HFFc6 (cell line): Measurements from ENCODE around the gene GRIP1. TPM values are rescaled to one million over a fixed set of nuclear protein-coding genes. Genes with fewer than 3 reads are reported as not detected.
"Not testable (repeated sequence)": the region's sequence is repeated elsewhere in the genome, so short reads cannot be mapped to it uniquely, and the experiment has no call there.

Experiments
- DNase-seq: peaks from one replicate; pipeline ENCODE4 v3.0.0-alpha.2; 2018
- H3K27ac Mint-ChIP-seq: 2 replicates; pipeline ENCODE4 v1.8.0; 2020; ENCODE audit warnings: mild to moderate bottlenecking, mixed read lengths
- H3K27me3 Mint-ChIP-seq: 2 replicates; pipeline ENCODE4 v1.8.0; 2021; ENCODE audit warnings: mild to moderate bottlenecking, moderate library complexity, mixed read lengths; ENCODE audit not compliant: insufficient read depth
- H3K36me3 Mint-ChIP-seq: 2 replicates; pipeline ENCODE4 v1.8.0; 2021; ENCODE audit warnings: low read depth, mixed read lengths
- H3K4me1 Mint-ChIP-seq: 2 replicates; pipeline ENCODE4 v1.8.0; 2020; ENCODE audit warnings: low read depth, mixed read lengths
- H3K4me3 Mint-ChIP-seq: 2 replicates; pipeline ENCODE4 v1.8.0; 2020; ENCODE audit warnings: mild to moderate bottlenecking, moderate library complexity, mixed read lengths
- H3K9me3 Mint-ChIP-seq: 2 replicates; pipeline ENCODE4 v1.8.0; 2020; ENCODE audit warnings: mild to moderate bottlenecking, mixed read lengths
- total RNA-seq, 6 experiments: library from RNA; stranded (reverse); fragmentation: NEBNext Ultra II Directional; extraction: Animal tissue kit (Norgen Biotek cat#: 25700); gene quantifications; 2 replicates in 1 of 6; 3 replicates in 5 of 6; pipeline ENCODE4 v1.2.3, GENCODE V29; 2021
- TF ChIP-seq, protein P1 (sequence below): fragments of 200-600 bp; sonication (generic); IDR thresholded peaks from 2 replicates; pipeline ENCODE4 v1.5.0; 2021; ENCODE audit warnings: antibody characterized with exemption, mild to moderate bottlenecking

The GRIP1 gene
- total RNA-seq, 6 experiments from 2014 or later, result 0.31 to 0.60 TPM; not detected in 4

DNA sequence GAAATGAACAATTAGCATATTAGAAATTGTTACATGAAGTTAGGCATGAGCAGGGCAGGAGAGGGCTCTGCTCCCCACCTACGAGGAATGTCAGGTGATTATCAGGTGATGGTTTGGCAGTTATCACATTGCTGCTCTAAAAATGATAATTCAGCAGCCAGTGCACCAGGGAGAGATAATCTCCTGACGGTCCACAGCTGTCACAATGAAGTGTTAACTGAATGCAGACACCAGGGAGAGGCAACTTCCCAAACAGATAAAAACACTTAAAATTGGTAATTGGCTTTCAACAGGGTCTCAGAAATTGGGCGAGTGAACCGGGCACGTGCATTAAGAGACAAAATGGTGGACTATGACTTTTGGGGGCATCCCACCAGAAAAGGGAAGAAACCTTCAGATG is 176.0 kb downstream of the GRIP1 start:
- H3K9me3 Mint-ChIP-seq, result no peaks in the 10 kb centered on the region
- H3K36me3 Mint-ChIP-seq, result no peaks in the 10 kb centered on the region
- H3K27ac Mint-ChIP-seq, result no peak overlapping the region
- no peak overlapping the region for H3K4me3 Mint-ChIP-seq
- H3K27me3 Mint-ChIP-seq, result no peaks in the 10 kb centered on the region; the same call in 1 of the 2 replicates
- TF ChIP-seq, protein P1, sequence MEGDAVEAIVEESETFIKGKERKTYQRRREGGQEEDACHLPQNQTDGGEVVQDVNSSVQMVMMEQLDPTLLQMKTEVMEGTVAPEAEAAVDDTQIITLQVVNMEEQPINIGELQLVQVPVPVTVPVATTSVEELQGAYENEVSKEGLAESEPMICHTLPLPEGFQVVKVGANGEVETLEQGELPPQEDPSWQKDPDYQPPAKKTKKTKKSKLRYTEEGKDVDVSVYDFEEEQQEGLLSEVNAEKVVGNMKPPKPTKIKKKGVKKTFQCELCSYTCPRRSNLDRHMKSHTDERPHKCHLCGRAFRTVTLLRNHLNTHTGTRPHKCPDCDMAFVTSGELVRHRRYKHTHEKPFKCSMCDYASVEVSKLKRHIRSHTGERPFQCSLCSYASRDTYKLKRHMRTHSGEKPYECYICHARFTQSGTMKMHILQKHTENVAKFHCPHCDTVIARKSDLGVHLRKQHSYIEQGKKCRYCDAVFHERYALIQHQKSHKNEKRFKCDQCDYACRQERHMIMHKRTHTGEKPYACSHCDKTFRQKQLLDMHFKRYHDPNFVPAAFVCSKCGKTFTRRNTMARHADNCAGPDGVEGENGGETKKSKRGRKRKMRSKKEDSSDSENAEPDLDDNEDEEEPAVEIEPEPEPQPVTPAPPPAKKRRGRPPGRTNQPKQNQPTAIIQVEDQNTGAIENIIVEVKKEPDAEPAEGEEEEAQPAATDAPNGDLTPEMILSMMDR, result no peak
- DNase-seq, result no peak
- no peaks in the 10 kb centered on the region for H3K4me1 Mint-ChIP-seq

DNA sequence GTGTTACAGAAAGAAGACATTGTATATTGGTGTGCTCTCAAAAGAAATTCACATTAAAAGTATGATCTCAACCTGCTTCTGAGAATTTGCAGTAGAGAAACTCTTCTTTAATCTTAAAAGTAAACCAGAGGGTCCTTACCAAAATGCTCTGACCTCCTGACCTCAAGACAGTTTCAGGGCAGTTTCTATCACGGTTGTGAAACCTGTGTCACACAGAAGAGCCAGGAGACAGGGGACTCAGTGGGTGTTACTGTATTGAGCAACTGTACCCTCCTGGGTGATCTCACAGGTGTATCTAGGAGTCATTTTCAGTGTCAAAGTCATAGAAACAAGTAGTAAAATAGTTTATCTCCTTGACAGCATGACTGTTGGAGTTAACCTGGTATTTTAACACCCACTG is 178.0 kb downstream of the GRIP1 start:
- no peaks in the 10 kb centered on the region for H3K9me3 Mint-ChIP-seq
- no peak overlapping the region for H3K4me3 Mint-ChIP-seq
- peaks cover 3% of the 10 kb centered on the region for H3K27me3 Mint-ChIP-seq
- H3K36me3 Mint-ChIP-seq, result no peaks in the 10 kb centered on the region
- H3K27ac Mint-ChIP-seq, result no peak overlapping the region
- TF ChIP-seq, protein P1, result no peak
- DNase-seq, result no peak
- no peaks in the 10 kb centered on the region for H3K4me1 Mint-ChIP-seq

DNA sequence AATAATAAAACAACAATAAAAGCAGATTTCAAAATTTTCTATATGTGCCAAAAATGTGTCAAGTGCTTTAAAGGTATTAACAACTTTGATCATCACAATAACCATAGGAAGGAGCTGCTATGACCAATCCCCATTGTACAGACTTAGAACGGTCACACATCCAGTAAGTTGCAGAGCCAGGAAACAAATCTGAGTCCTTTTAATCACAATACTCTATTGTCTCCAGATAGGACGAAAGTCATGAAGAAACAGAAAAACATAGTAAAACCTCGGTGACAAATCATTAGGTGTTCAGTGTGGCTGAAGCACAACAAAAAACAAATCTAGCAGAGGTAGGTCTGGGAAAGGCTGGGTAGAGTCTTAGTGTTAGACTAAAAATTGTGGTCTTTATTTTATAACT is 178.8 kb downstream of the GRIP1 start:
- TF ChIP-seq, protein P1, result no peak
- H3K4me3 Mint-ChIP-seq, result no peak overlapping the region
- DNase-seq, result no peak
- H3K4me1 Mint-ChIP-seq, result no peaks in the 10 kb centered on the region
- no peaks in the 10 kb centered on the region for H3K9me3 Mint-ChIP-seq
- no peaks in the 10 kb centered on the region for H3K36me3 Mint-ChIP-seq
- H3K27me3 Mint-ChIP-seq, result peaks cover 3% of the 10 kb centered on the region
- H3K27ac Mint-ChIP-seq, result no peak overlapping the region

DNA sequence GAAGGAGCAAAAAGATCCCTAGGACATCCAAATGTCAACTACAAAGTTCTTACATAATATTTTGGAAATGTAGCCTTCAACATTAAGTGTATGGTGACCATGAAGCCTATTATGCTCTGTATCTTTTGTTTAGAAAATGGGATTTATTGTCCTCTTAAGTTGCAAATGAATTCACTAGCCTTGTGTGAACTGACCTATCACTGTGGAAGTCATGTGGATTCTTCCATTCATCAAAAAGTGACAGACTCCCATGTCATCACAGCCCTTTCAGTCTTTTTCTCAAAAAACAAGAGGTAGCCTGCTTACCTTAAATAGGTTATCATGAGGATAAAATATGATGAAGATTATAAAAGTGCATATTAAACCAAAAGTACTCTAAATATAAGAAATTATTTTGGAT is 179.9 kb downstream of the GRIP1 start:
- no peak for DNase-seq
- Mint-ChIP-seq H3K4me1 (no peaks in the 10 kb centered on the region), H3K27ac (no peak overlapping the region)

DNA sequence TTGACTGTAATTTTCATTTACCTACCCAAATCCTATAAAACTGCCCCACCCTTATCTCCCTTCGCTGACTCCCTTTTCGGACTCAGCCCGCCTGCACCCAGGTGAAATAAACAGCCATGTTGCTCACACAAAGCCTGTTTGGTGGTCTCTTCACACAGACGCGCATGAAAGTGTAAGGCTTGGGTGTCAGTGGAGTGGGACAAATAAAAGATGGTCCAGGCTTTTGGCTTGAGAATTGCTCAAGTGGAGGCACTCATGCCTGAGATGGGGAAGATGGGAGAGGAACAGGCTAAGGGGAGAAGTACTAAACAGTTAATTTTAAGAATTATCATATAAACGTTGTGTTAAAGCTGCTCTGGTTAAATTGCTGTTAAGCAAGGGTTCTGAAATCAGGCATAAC is 180.8 kb downstream of the GRIP1 start:
- H3K9me3 Mint-ChIP-seq, H3K27ac Mint-ChIP-seq, H3K27me3 Mint-ChIP-seq, H3K4me3 Mint-ChIP-seq, H3K4me1 Mint-ChIP-seq, H3K36me3 Mint-ChIP-seq, DNase-seq: not testable (repeated sequence)

More for the DNA sequence above, 179.9 kb downstream of the GRIP1 start:
- TF ChIP-seq, protein P1, result no peak
- Mint-ChIP-seq H3K9me3 (no peaks in the 10 kb centered on the region), H3K36me3 (no peaks in the 10 kb centered on the region), H3K4me3 (no peak overlapping the region), H3K27me3 (peaks cover 3% of the 10 kb centered on the region)

DNA sequence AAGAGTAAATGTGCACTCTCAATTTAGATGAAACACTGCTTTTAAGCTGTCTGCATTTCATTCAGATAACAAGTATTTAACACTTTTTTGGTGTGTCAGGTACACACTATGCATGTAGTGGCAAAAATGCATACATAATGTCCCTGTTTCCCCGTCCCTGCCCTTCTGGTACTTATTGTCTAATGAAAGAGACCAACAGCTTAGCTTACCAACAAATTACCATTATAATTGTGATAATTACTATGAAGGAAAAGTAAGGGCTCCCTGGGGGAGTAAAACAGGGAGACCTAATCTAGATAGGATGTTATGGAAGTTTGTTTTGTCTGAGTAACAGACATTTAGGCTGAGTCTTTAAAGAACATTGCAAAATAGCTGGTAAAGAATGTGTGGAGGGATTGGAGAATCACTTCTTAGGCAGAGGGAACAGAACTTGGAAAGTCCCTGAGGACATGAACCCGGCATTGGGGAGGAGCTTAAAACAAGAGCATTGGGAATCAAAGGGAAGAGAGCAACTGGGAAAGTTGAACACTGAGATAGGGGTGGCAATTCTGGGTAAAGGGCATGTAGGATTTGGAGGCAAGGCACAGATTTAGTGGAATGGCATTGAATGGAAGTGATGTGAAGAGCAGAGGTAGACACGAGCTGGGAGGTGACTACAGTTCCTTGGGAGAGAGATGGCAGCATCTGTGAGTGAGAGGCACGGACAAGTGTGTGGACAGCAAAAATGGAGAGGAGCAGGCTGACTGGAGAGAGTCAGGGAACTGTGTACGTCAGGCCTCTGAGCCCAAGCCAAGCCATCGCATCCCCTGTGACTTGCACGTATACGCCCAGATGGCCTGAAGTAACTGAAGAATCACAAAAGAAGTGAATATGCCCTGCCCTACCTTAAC is 181.6 kb downstream of the GRIP1 start:
- Mint-ChIP-seq H3K9me3 (no peaks in the 10 kb centered on the region), H3K27ac (no peak overlapping the region), H3K36me3 (no peaks in the 10 kb centered on the region), H3K27me3 (peaks cover 3% of the 10 kb centered on the region), H3K4me3 (no peak overlapping the region), H3K4me1 (no peaks in the 10 kb centered on the region)
- DNase-seq, result no peak
- TF ChIP-seq, protein P1, result no peak
